GM12872 (cell line): Measurements from ENCODE around the gene TTC9C.

ENCODE experiments used
- CTCF ChIP-seq: IDR thresholded peaks from 3 replicates; pipeline ENCODE4 v1.5.1; 2011; ENCODE audit warnings: low read depth, mild to moderate bottlenecking, low read length, moderate library complexity; ENCODE audit not compliant: insufficient read depth

TTC9C gene

DNA sequence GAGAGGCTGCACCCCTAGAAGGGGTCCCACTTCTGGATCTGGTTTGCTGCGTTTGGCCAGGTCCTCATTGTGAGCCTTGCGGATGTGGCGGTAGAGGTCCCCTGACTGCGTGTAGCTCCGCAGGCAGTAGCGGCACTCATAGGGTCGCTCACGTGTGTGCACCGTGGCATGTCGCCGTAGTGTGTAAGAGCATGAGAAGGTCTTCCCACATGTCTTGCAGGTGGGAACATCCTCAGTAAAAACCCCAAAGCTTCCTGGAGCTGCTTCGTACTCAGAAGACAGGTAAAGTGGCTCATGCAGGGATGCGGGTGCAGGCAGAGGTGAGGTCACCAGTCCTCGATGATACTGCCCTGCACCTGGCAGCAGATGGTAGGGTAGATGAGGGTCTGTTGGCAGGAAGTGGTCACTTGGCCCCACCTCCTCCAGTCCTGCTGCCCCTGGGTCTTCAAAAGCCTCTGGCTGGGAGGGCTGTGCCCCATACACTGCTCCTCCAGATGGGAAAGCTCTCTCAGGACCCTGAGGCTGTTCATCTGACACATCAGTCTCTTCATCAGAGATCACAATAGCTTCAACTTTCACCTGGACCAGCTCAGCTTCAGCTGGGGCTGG is 24.0 kb downstream of the TTC9C start:
- TF ChIP-seq CTCF = no peak

DNA sequence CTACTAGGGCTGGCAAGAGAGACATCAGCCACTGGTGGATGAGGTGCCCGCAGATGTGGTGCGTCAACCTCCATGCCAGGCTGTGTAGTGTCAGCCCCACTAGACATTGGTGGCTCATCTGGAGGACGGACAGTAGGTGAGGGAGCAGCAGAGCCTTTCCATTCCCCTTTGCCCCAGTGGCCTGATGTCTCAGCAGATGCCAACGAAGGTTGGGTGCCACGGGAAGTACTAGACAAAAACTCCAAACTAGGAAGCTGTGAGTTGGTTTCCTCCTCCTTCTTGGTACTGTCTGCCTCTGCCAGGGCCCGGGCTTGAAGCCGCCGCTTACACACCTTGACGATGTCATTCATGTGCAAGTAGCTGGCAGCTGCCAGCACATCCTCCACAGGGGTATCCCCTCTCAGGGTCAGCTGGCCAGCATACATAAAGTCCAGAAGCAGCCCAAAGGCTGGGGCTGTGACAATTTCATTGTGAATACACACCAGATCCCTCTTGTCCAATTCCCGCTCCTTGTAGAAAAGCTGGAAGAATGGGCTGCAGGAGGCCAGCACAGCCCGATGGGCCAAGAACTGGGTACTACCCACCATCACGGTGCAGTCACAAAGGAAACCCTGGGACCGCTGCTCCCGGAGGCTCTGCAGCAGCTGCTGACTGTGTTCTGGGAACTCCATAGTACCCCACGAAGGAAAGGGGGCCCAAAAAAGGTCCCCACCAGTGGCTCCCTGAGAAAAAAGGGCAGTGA is 24.9 kb downstream of the TTC9C start:
- no peak for TF ChIP-seq CTCF

DNA sequence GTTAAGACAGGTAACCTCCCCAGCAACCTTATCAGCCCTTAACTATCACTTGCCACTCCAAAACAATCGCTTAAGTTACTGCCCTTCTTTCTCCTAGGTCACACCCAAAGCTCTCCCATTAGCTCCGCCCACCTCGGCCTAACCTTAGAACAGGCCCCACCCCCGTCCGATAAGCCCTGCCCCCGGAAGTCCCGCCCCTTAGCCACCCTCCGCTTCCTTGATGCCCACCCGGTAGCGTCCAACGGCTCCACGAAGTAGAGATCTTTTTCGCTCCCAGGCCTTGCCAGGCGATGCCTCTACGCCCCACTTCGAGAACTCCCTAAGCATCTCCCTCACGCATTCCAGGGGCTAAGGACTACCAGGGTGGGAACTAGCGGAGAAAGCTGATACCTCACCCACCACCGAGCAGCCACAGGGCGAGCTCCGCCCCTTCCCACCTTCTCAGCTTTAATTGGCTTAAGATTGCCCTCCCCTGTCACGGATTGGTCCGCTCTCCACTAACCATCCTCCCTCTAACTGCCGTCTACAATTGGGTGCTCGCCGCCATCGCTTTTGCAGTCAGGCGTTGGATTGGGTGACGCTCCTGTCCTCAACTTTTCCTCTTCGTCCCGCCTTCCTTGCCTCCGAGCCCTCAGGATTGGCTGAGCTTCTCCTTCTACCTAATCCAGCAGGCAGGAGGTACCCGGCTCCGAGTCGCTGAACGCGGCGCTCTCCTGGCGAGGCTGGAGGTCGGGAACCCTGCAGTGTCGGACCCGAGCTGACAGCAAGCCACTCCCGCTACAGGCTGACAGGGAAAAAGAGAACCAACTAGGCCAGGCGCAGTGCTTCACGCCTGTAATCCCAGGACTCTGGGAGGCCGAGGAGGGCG is 25.7 kb downstream of the TTC9C start, which contains the start of gene ZBTB3:
ZBTB3 (minus strand) TSS at position 425 of the 868 bp plus-strand sequence. CDS start 496 bp downstream, outside the sequence.
- no peak for TF ChIP-seq CTCF

DNA sequence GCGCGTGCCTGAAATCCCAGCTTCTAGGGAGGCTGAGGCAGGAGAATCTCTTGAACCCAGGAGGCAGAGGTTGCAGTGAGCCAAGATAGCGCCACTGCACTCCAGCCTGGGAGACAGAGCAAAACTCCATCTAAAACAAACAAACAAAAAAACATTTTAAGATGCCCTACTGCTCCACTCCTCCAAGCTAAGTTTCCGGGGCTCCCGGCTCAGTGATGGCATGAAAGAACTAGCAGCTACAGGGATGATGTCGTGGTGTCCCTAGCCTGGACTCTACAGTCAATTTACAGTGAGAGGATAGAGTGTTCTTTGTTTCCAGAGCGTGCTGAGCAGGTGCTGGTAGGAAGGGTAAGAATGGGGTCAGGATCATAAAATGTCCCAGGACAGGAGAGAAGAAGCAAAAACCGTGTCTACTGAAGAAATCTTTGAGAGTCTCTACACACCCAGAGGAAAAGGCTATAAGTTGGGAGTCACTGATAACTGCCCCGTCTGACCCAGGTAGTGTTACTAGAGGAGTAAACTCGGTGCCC is 26.9 kb downstream of the TTC9C start:
- no peak for TF ChIP-seq CTCF

DNA sequence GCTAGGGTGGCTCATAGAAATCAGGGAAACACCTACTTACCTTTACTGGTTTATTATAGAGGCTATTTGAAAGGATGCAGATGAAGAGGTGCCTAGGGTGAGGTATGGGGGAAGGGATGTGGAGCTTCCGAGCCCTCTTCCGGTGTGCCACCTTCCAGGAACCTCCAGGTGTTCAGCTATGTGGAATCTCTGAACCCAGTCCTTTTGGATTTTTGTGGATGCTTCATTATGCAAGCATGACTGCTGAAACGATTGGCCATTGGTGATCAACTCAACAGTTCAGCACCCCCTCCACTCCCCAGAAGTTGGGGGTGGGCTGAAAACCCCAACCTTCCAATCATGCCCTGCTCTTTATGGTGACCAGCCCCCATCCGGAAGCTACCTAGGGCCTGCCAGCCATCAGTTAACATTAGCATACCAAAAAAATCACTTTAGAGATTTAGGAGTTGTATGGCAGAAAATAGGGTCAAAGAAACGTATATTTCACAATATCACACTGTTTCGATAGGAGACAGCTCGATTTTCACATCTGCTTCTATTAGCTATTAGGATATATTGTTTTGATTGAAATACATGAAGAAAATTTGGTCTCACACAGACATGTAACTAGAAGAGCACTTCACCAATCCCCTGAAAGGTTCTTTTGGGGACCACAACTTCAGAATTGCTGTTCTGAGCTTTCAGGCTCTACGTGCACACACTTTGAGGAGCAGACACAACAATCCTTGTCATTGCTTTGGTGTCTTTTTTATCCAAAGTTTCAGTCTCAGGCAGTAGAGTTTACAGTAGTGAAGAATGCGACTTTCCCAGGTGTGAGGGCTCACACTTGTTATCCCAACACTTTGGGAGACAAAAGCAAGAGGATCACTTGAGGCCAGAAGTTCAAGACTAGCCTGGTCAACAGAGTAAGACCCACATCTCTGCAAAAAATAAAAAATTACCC is 29.8 kb downstream of the TTC9C start:
- no peak for TF ChIP-seq CTCF

DNA sequence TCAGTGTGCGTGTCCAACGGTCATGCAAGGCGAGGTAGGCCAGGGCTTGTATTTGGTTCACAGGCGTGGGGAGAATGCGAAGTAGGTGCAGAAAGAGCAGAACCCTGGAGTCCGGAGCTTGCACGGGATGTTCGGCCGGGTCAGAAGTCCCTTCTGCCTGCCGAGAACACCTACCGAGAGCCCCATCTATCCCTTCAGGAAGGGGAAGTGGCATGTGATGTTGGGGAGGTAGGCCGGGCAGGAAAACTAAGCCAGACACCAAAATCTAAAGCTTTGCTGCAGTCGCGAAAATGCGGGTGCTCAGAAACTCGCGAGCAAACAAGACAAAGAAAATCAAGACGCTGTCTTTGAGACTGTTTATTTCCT is 42.5 kb downstream of the TTC9C start:
- TF ChIP-seq CTCF = no peak
